Neuronal stem cell (in vitro differentiated cells): ENCODE measurements around the gene LIMS1.
"Not testable (repeated sequence)": the region's sequence is repeated elsewhere in the genome, so short reads cannot be mapped to it uniquely, and the experiment has no call there.

Experiments
- DNase-seq: peaks from one replicate; pipeline ENCODE4 v3.0.0-alpha.2; 2013; ENCODE audit warnings: low spot score
- H2AFZ ChIP-seq: one replicate; pipeline ENCODE4 v1.6.1; 2013; ENCODE audit warnings: mild to moderate bottlenecking, low read length, inconsistent platforms
- H2AK5ac ChIP-seq: 2 replicates; pipeline ENCODE4 v1.6.1; 2013; ENCODE audit warnings: low read depth, mild to moderate bottlenecking, inconsistent platforms, low read length, moderate library complexity, mixed read lengths
- H2BK120ac ChIP-seq: 2 replicates; pipeline ENCODE4 v1.6.1; 2013; ENCODE audit warnings: low read depth, mild to moderate bottlenecking, inconsistent platforms, low read length, moderate library complexity, mixed read lengths
- H2BK12ac ChIP-seq: one replicate; pipeline ENCODE4 v1.6.1; 2013; ENCODE audit warnings: low read length, inconsistent platforms
- H2BK15ac ChIP-seq: 2 replicates; pipeline ENCODE4 v1.6.1; 2013; ENCODE audit warnings: mild to moderate bottlenecking, low read length, inconsistent platforms, mixed read lengths
- H2BK5ac ChIP-seq: one replicate; pipeline ENCODE4 v1.6.1; 2013; ENCODE audit warnings: inconsistent platforms, mild to moderate bottlenecking, low read length, moderate library complexity
- H3K14ac ChIP-seq: one replicate; pipeline ENCODE4 v1.6.1; 2013; ENCODE audit warnings: low read length, inconsistent platforms
- H3K18ac ChIP-seq: 2 replicates; pipeline ENCODE4 v1.6.1; 2013; ENCODE audit warnings: low read length, inconsistent platforms
- H3K23ac ChIP-seq: 2 replicates; pipeline ENCODE4 v1.6.1; 2013; ENCODE audit warnings: low read depth, mild to moderate bottlenecking, mixed read lengths, low read length, inconsistent platforms; ENCODE audit not compliant: poor library complexity
- H3K27ac ChIP-seq: replicated peaks from 3 replicates; pipeline ENCODE4 v1.5.1; 2013; ENCODE audit warnings: low read length, inconsistent platforms
- H3K27me3 ChIP-seq, 3 experiments: 2 replicates each; pipeline ENCODE4 v1.6.1; 2013; ENCODE audit warnings: low read length in 3 of 3, mild to moderate bottlenecking in 2 of 3, inconsistent platforms in 1 of 3, low read depth in 1 of 3, mixed read lengths in 1 of 3, moderate library complexity in 1 of 3; ENCODE audit not compliant: control insufficient read depth in 3 of 3, insufficient read depth in 3 of 3
- H3K36me3 ChIP-seq, 2 donors: replicated peaks in 1 of 2; 2 replicates each; pipeline ENCODE4 v1.6.1; 2013; ENCODE audit warnings: low read length in 2 of 2; ENCODE audit not compliant: control insufficient read depth in 2 of 2, insufficient read depth in 2 of 2
- H3K4ac ChIP-seq: 2 replicates; pipeline ENCODE4 v1.6.1; 2013; ENCODE audit warnings: inconsistent platforms, mild to moderate bottlenecking, low read length, moderate library complexity
- H3K4me1 ChIP-seq, 2 donors: 1 replicate in 1 of 2; 2 replicates in 1 of 2; pipeline ENCODE4 v1.6.1; 2013; ENCODE audit warnings: low read length in 2 of 2, low read depth in 1 of 2; ENCODE audit not compliant: control insufficient read depth in 2 of 2, insufficient read depth in 1 of 2
- H3K4me2 ChIP-seq: one replicate; pipeline ENCODE4 v1.6.1; 2013; ENCODE audit warnings: mild to moderate bottlenecking, low read length, inconsistent platforms; ENCODE audit not compliant: insufficient read depth, poor library complexity, severe bottlenecking
- H3K4me3 ChIP-seq, 2 donors: 2 replicates each; pipeline ENCODE4 v1.5.1; 2013; ENCODE audit warnings: low read length in 2 of 2, mild to moderate bottlenecking in 2 of 2, inconsistent platforms in 1 of 2, moderate library complexity in 1 of 2
- H3K79me1 ChIP-seq: one replicate; pipeline ENCODE4 v1.6.1; 2013; ENCODE audit warnings: low read depth, mild to moderate bottlenecking, inconsistent platforms, low read length, moderate library complexity
- H3K9ac ChIP-seq: one replicate; pipeline ENCODE4 v1.6.1; 2013; ENCODE audit warnings: mild to moderate bottlenecking, low read depth, low read length, inconsistent platforms; ENCODE audit not compliant: poor library complexity
- H3K9me3 ChIP-seq, 2 donors: replicated peaks in 1 of 2; 2 replicates each; pipeline versions ENCODE3 to v1.6.1; 2013; ENCODE audit warnings: low read length in 2 of 2, mild to moderate bottlenecking in 2 of 2, inconsistent platforms in 1 of 2, low read depth in 1 of 2, mixed read lengths in 1 of 2, moderate library complexity in 1 of 2; ENCODE audit not compliant: control insufficient read depth in 2 of 2, insufficient read depth in 1 of 2
- H4K8ac ChIP-seq: one replicate; pipeline ENCODE4 v1.6.1; 2013; ENCODE audit warnings: low read depth, mild to moderate bottlenecking, inconsistent platforms, low read length, moderate library complexity
- H4K91ac ChIP-seq: one replicate; pipeline ENCODE4 v1.6.1; 2013; ENCODE audit warnings: low read length, low read depth, mild to moderate bottlenecking, inconsistent platforms; ENCODE audit not compliant: poor library complexity
- WGBS, 2 donors: extraction: QIAGEN DNeasy Blood & Tissue Kit; methylation state at CpG; one replicate each; pipeline ENCODE4 v1.1.7; 2013; ENCODE audit warnings: missing lambda C conversion rate in 2 of 2, mixed read lengths in 1 of 2; ENCODE audit not compliant: insufficient read length in 2 of 2, insufficient replicate concordance in 1 of 2; ENCODE audit errors: extremely low coverage in 2 of 2; 5-methylcytosine and 5-hydroxymethylcytosine counted together

Gene LIMS1

DNA sequence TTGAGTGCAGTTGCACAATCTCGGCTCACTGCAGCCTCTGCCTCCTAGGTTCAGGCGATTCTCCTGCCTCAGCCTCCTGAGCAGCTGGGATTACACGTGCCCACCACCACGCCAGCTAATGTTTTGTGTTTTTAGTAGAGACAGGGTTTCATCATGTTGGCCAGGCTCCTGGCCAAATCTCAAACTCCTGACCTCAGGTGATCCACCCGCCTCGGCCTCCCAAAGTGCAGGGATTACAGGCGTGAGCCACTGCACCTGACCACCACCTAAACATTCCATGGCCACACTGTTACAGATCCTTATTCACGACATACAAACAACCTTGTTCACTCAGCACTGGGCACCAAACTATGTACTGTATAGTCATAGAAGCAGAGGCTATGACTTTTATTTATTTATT is 116.2 kb downstream of the LIMS1 start:
- H4K91ac ChIP-seq, H3K79me1 ChIP-seq, H3K4me3 ChIP-seq, H2BK120ac ChIP-seq, H3K4me2 ChIP-seq, H4K8ac ChIP-seq, H3K36me3 ChIP-seq, H3K27ac ChIP-seq, H3K9me3 ChIP-seq, H3K27me3 ChIP-seq, H3K18ac ChIP-seq, H3K14ac ChIP-seq, DNase-seq, H2AFZ ChIP-seq, H3K4ac ChIP-seq, H3K23ac ChIP-seq, H3K9ac ChIP-seq, H2BK15ac ChIP-seq, H2BK12ac ChIP-seq, H2BK5ac ChIP-seq, H2AK5ac ChIP-seq, H3K4me1 ChIP-seq: not testable (repeated sequence)
- no CpG with 5 or more reads among the region's 8 CpGs for WGBS, 2 donors

DNA sequence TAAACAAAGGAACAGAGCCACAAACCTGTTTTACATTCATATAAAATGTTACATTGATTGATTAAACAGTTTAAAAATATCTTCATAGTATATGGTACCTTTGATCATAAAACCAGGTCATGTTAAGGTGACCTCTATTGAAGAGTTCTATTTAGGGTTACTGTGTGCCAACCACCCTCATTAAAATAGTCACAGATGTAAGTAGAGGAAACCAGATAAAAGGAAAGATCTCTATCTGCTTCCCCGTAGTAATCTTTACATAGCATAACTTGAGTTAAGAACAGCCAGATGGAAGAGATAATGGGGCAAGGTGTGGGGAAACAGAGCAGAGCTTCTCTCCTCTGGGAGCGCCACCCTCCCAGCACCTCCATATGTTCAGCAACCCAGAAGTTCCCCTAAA is 117.2 kb downstream of the LIMS1 start:
- H3K27me3 ChIP-seq, H2BK15ac ChIP-seq, H4K8ac ChIP-seq, H3K9ac ChIP-seq, H3K79me1 ChIP-seq, H3K23ac ChIP-seq, H3K18ac ChIP-seq, H3K9me3 ChIP-seq, H3K4me1 ChIP-seq, H3K4me3 ChIP-seq, H3K4ac ChIP-seq, H3K27ac ChIP-seq, H2AFZ ChIP-seq, H3K14ac ChIP-seq, H4K91ac ChIP-seq, H3K4me2 ChIP-seq, H2BK120ac ChIP-seq, H2AK5ac ChIP-seq, H2BK5ac ChIP-seq, H2BK12ac ChIP-seq, DNase-seq, H3K36me3 ChIP-seq: not testable (repeated sequence)
- no CpG with 5 or more reads among the region's 2 CpGs for WGBS, 2 donors

DNA sequence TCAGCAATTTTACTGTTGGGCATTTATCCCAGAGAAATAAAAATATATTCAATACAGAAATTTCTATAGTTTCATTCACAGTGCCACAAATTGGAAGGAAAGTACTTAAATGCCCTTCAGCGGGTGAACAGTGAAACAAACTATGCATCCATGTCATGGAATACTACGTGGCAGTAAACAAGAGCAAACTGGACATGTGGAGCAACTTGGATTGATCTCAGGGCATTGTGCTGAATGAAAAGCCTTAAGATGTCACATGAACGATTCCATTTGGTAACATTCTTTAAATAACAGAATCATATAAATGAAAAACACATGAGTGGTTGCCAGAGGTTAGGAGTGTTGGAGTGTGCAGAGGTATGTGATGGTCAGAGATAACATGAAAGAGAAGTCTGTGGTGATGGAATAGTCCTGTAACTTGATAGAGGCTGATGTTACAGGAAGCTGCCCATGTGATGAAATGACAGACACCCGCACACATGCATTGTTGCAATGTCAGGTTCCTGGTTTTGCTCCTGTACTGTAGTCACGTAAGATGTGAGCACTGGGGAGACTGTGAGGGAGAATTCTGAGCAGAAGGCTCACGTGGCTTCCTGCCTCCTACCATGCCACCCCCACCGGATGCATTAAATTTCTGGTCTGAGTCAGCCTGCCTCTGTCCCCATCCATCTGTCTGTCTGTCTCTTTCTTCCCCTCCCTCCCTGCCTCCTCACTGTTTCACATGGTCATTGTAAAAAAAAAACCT is 118.1 kb downstream of the LIMS1 start:
- H4K8ac ChIP-seq, H3K27me3 ChIP-seq, H3K4ac ChIP-seq, H2AFZ ChIP-seq, H3K23ac ChIP-seq, DNase-seq, H3K4me2 ChIP-seq, H3K9ac ChIP-seq, H3K36me3 ChIP-seq, H3K4me1 ChIP-seq, H2BK5ac ChIP-seq, H3K9me3 ChIP-seq, H3K14ac ChIP-seq, H3K18ac ChIP-seq, H4K91ac ChIP-seq, H2BK12ac ChIP-seq, H2BK120ac ChIP-seq, H3K27ac ChIP-seq, H2BK15ac ChIP-seq, H3K79me1 ChIP-seq, H3K4me3 ChIP-seq, H2AK5ac ChIP-seq: not testable (repeated sequence)
- WGBS, 2 donors, result no CpG with 5 or more reads among the region's 7 CpGs

DNA sequence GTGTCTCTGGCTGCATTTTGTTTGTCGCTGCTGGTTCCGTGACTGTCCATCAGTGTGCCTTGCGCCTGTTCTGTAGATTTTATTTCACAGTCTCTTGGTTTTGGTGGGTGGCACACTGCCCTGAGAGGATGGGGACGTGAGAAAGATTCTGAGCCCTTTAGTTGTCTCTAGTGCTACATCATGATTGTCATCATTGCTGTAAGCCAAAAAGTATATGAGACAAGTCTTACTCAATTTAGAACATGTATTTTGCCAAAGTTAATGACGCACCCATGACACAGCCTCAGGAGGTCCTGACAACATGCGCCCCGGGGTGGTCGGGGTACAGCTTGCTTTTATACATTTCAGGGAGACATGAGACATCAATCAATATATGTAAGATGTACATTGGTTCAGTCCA is 119.2 kb downstream of the LIMS1 start:
- not testable (repeated sequence) for H3K4me2 ChIP-seq, H4K91ac ChIP-seq, DNase-seq, H2AK5ac ChIP-seq, H2BK5ac ChIP-seq, H3K79me1 ChIP-seq, H3K18ac ChIP-seq, H3K4me1 ChIP-seq, H4K8ac ChIP-seq, H3K36me3 ChIP-seq, H3K27ac ChIP-seq, H3K23ac ChIP-seq, H3K9me3 ChIP-seq, H2BK120ac ChIP-seq, H2AFZ ChIP-seq, H3K4ac ChIP-seq, H3K4me3 ChIP-seq, H2BK12ac ChIP-seq, H2BK15ac ChIP-seq, H3K14ac ChIP-seq, H3K9ac ChIP-seq, H3K27me3 ChIP-seq
- WGBS, 2 donors, result no CpG with 5 or more reads among the region's 8 CpGs
